HCT116 (cell line): ENCODE results near the gene SH3BGR. TPM values are rescaled to one million over a fixed set of nuclear protein-coding genes. Genes with fewer than 3 reads are reported as not detected.

Source experiments
- ATAC-seq: fragments of 200-7000 bp; cut with Tn5 transposase; 2 replicates; pipeline ENCODE4 v1.9.1; 2020; ENCODE audit warnings: mild to moderate bottlenecking, moderate library complexity
- BruUV-seq: library from RNA; stranded (reverse); fragments of 400-500 nt; replicated peaks from 2 replicates; lab custom pipeline; 2021; lab: Mats Ljungman, UMichigan
- CTCF ChIA-PET: fragments of 300-600 bp; sonication (Branson Sonifier 250); formaldehyde crosslinking; loops from one replicate; lab custom pipeline; 2021; ENCODE audit warnings: antibody characterized with exemption; lab: Charles Lee
- POLR2A ChIA-PET: fragments of 300-600, 350-600 bp; sonication (Branson Sonifier 250); formaldehyde crosslinking; loops from one replicate; lab custom pipeline; 2021; ENCODE audit warnings: antibody characterized with exemption; lab: Charles Lee
- RAD21 ChIA-PET, 2 experiments: fragments of 300-600 bp; sonication (Branson Sonifier 250); formaldehyde crosslinking; loops; one replicate each; lab custom pipeline; 2023; ENCODE audit warnings: low total read pairs in 2 of 2; ENCODE audit not compliant: uncharacterized antibody in 2 of 2, unreplicated experiment in 2 of 2, low non-redundant PET in 1 of 2; lab: Charles Lee
- DNase-seq: peaks from one replicate; pipeline ENCODE4 v3.0.0-alpha.2; 2010; ENCODE audit warnings: low read depth, low spot score
- H2AFZ ChIP-seq: fragments of 200-600 bp; shearing (Covaris generic), sonication (generic); 2 replicates; pipeline ENCODE4 v1.6.1; 2017; ENCODE audit warnings: low read depth, mixed run types, mixed read lengths, antibody characterized with exemption, low read length; ENCODE audit not compliant: poor library complexity, severe bottlenecking
- H3K27ac ChIP-seq: 2 replicates; pipeline ENCODE4 v1.5.1; 2012; ENCODE audit warnings: low read depth, low read length
- H3K27me3 ChIP-seq: fragments of 200-600 bp; sonication (generic); 2 replicates; pipeline ENCODE4 v1.6.1; 2016; ENCODE audit warnings: mixed run types, low read length, mixed read lengths; ENCODE audit not compliant: insufficient read depth
- H3K36me3 ChIP-seq, 2 experiments: fragments of 200-500 bp in 1 of 2; fragments of 200-600 bp in 1 of 2; sonication (Bioruptor generic) in 1 of 2; sonication (generic) in 1 of 2; 2 replicates each; pipeline versions ENCODE4 v1.5.1 to v1.6.1; 2014 to 2016; ENCODE audit warnings: low read length in 2 of 2, inconsistent platforms in 1 of 2, mixed read lengths in 1 of 2, mixed run types in 1 of 2; ENCODE audit not compliant: insufficient read depth in 2 of 2, control insufficient read depth in 1 of 2
- H3K4me1 ChIP-seq, 2 experiments: fragments of 200-600 bp in 1 of 2; sonication (generic) in 1 of 2; 2 replicates each; pipeline versions ENCODE4 v1.5.1 to v1.6.1; 2012 to 2017; ENCODE audit warnings: low read length in 2 of 2, inconsistent platforms in 1 of 2, mild to moderate bottlenecking in 1 of 2, mixed read lengths in 1 of 2, mixed run types in 1 of 2, moderate library complexity in 1 of 2; ENCODE audit not compliant: insufficient read depth in 2 of 2, control insufficient read depth in 1 of 2
- H3K4me2 ChIP-seq: fragments of 200-600 bp; sonication (generic); 2 replicates; pipeline ENCODE4 v1.6.1; 2017; ENCODE audit warnings: mixed run types, low read length, mixed read lengths
- H3K4me3 ChIP-seq, 2 experiments: fragments of 200-600 bp in 1 of 2; sonication (generic) in 1 of 2; replicated peaks in 1 of 2; 2 replicates each; pipeline ENCODE4 v1.5.1; 2011 to 2016; ENCODE audit warnings: low read length in 2 of 2, control low read depth in 1 of 2, low read depth in 1 of 2, mild to moderate bottlenecking in 1 of 2, mixed read lengths in 1 of 2, mixed run types in 1 of 2
- H3K79me2 ChIP-seq: fragments of 200-600 bp; sonication (generic); 2 replicates; pipeline ENCODE4 v1.6.1; 2017; ENCODE audit warnings: mild to moderate bottlenecking, mixed run types, low read length, moderate library complexity, mixed read lengths; ENCODE audit not compliant: insufficient read depth
- H3K9ac ChIP-seq: fragments of 200-600 bp; sonication (generic); 2 replicates; pipeline ENCODE4 v1.6.1; 2016; ENCODE audit warnings: low read length, mixed read lengths
- H3K9me2 ChIP-seq: fragments of 200-600 bp; sonication (generic), shearing (Covaris generic); 2 replicates; pipeline ENCODE4 v1.6.1; 2017; ENCODE audit warnings: mixed run types, mild to moderate bottlenecking, moderate library complexity; ENCODE audit not compliant: insufficient read depth
- H3K9me3 ChIP-seq, 2 experiments: fragments of 200-500 bp in 1 of 2; fragments of 200-600 bp in 1 of 2; sonication (Bioruptor generic) in 1 of 2; sonication (generic) in 1 of 2; 2 replicates each; pipeline ENCODE4 v1.6.1; 2014 to 2017; ENCODE audit warnings: low read length in 2 of 2, mixed read lengths in 2 of 2, inconsistent platforms in 1 of 2, low read depth in 1 of 2, mild to moderate bottlenecking in 1 of 2, mixed run types in 1 of 2, moderate library complexity in 1 of 2; ENCODE audit not compliant: control insufficient read depth in 1 of 2, insufficient read depth in 1 of 2
- H4K20me1 ChIP-seq: fragments of 200-600 bp; sonication (generic), shearing (Covaris generic); 2 replicates; pipeline ENCODE4 v1.6.1; 2017; ENCODE audit warnings: mixed run types, mild to moderate bottlenecking, moderate library complexity; ENCODE audit not compliant: insufficient read depth
- ATF3 ChIP-seq: IDR thresholded peaks from 2 replicates; pipeline ENCODE4 v1.6.1; 2012
- ELF1 ChIP-seq: IDR thresholded peaks from 2 replicates; pipeline ENCODE4 v1.6.1; 2012; ENCODE audit warnings: low read depth, borderline replicate concordance
- EZH2 ChIP-seq: fragments of 200-600 bp; sonication (generic); IDR thresholded peaks from 2 replicates; pipeline ENCODE4 v1.6.1; 2017; ENCODE audit warnings: antibody characterized with exemption, mixed run types
- FOSL1 ChIP-seq: IDR thresholded peaks from 2 replicates; pipeline ENCODE4 v1.6.1; 2012; ENCODE audit warnings: low read depth
- MAX ChIP-seq: IDR thresholded peaks from 2 replicates; pipeline ENCODE4 v1.6.1; 2012
- POLR2A ChIP-seq: IDR thresholded peaks from 2 replicates; pipeline ENCODE4 v1.7.0; 2011; ENCODE audit warnings: borderline replicate concordance; ENCODE audit not compliant: insufficient read depth, insufficient read length; ENCODE audit errors: extremely low read depth
- POLR2AphosphoS5 ChIP-seq: IDR thresholded peaks from 2 replicates; pipeline ENCODE4 v1.6.1; 2011; ENCODE audit warnings: mild to moderate bottlenecking, low read depth, low read length, moderate library complexity
- RAD21 ChIP-seq: IDR thresholded peaks from 2 replicates; pipeline ENCODE4 v1.6.1; 2012; ENCODE audit warnings: low read depth, mild to moderate bottlenecking
- SP1 ChIP-seq: IDR thresholded peaks from 2 replicates; pipeline ENCODE4 v1.6.1; 2012; ENCODE audit warnings: low read depth
- TCF7L2 ChIP-seq: IDR thresholded peaks from 2 replicates; pipeline ENCODE4 v1.7.0; 2011; ENCODE audit warnings: borderline replicate concordance, inconsistent platforms; ENCODE audit not compliant: insufficient read depth, insufficient read length; ENCODE audit errors: extremely low read depth
- ZBTB33 ChIP-seq: IDR thresholded peaks from 2 replicates; pipeline ENCODE4 v1.6.1; 2011; ENCODE audit warnings: mild to moderate bottlenecking, low read length, moderate library complexity; ENCODE audit not compliant: insufficient replicate concordance; ENCODE audit errors: extremely low read depth
- ZNF274 ChIP-seq: fragments of 200-500 bp; sonication (Bioruptor generic); IDR thresholded peaks from 2 replicates; pipeline ENCODE4 v1.6.1; 2014; ENCODE audit warnings: mild to moderate bottlenecking, low read depth, low read length, inconsistent platforms
- intact Hi-C: fragments of 100-400 bp; cut with micrococcal nuclease; formaldehyde crosslinking; loops from 2 replicates; pipeline ENCODE4 v1.10.0; 2022
- total RNA-seq: library from RNA; stranded (reverse); gene quantifications from one replicate; pipeline ENCODE4 v1.2.1, GENCODE V29; 2021; ENCODE audit not compliant: unreplicated experiment

Gene SH3BGR
- total RNA-seq, 1 experiment from 2014 or later, result 4.8 TPM

GRCh38 chr21:39466584-39466983 is 14.8 kb downstream of the SH3BGR start (continued):
- TF ChIP-seq TCF7L2 (no peak), ZBTB33 (no peak), ATF3 (no peak), SP1 (no peak), EZH2 (no peak)
- TF ChIP-seq, all 23 proteins: peak for 0

- TF ChIP-seq ELF1 (no peak), MAX (no peak), POLR2A (no peak), FOSL1 (no peak), RAD21 (no peak), POLR2AphosphoS5 (no peak), ZNF274 (no peak)
- H3K36me3 ChIP-seq, result no peaks in the 10 kb centered on the region
- no peaks in the 10 kb centered on the region for H3K4me1 ChIP-seq
- ChIA-PET RAD21 (no interaction called here), CTCF (no interaction called here), POLR2A (no interaction called here)
- no TSS peak for BruUV-seq
- no peaks in the 10 kb centered on the region for H3K79me2 ChIP-seq
- DNase-seq, result no peak
- no peak for ATAC-seq
- H3K27me3 ChIP-seq, result no peaks in the 10 kb centered on the region
- H3K4me3 ChIP-seq, result no peak overlapping the region
- no peak overlapping the region for H3K4me2 ChIP-seq
- intact Hi-C loops, result no loop called here
- no peaks in the 10 kb centered on the region for H4K20me1 ChIP-seq
- H3K9me2 ChIP-seq, result no peaks in the 10 kb centered on the region
- no peak overlapping the region for H3K9ac ChIP-seq
- no peak overlapping the region for H3K27ac ChIP-seq
- H3K9me3 ChIP-seq, result no peaks in the 10 kb centered on the region
- H2AFZ ChIP-seq, result no peak overlapping the region
These were observed 16.0 kb downstream of the SH3BGR start for GRCh38 chr21:39467746-39468145.
